Fibroblast of lung (primary cell): ENCODE measurements around the gene MEGF9. TPM values are rescaled to one million over a fixed set of nuclear protein-coding genes. Genes with fewer than 3 reads are reported as not detected.
"Not testable (repeated sequence)": the region's sequence is repeated elsewhere in the genome, so short reads cannot be mapped to it uniquely, and the experiment has no call there.

Experiments used
- DNase-seq, 2 donors: peaks; one replicate each; pipeline versions ENCODE4 v3.0.0 to v3.0.0-alpha.2; 2010; ENCODE audit warnings: low read depth in 2 of 2
- H2AFZ ChIP-seq: 2 replicates; pipeline ENCODE4 v1.5.1; 2012; ENCODE audit warnings: low read length, control low read depth, inconsistent platforms
- H3K27ac ChIP-seq: 2 replicates; pipeline ENCODE4 v1.5.1; 2011; ENCODE audit warnings: low read length, control low read depth; ENCODE audit not compliant: insufficient read depth
- H3K27me3 ChIP-seq: 2 replicates; pipeline ENCODE4 v1.5.1; 2011; ENCODE audit warnings: mild to moderate bottlenecking, low read length; ENCODE audit not compliant: control insufficient read depth, insufficient read depth
- H3K36me3 ChIP-seq: 2 replicates; pipeline ENCODE4 v1.5.1; 2011; ENCODE audit warnings: low read length; ENCODE audit not compliant: control insufficient read depth, insufficient read depth
- H3K4me1 ChIP-seq: 2 replicates; pipeline ENCODE4 v1.5.1; 2011; ENCODE audit warnings: low read length; ENCODE audit not compliant: control insufficient read depth, insufficient read depth; ENCODE audit errors: extremely low read depth
- H3K4me2 ChIP-seq: 2 replicates; pipeline ENCODE4 v1.5.1; 2011; ENCODE audit warnings: low read length, control low read depth; ENCODE audit not compliant: insufficient read depth; ENCODE audit errors: extremely low read depth
- H3K4me3 ChIP-seq, 4 experiments: fragments of 200-600 bp in 1 of 4; sonication (generic) in 1 of 4; replicated peaks in 1 of 4; 2 replicates each; pipeline ENCODE4 v1.5.1; 2011 to 2016; ENCODE audit warnings: low read length in 4 of 4, low read depth in 3 of 4, mild to moderate bottlenecking in 3 of 4, control low read depth in 2 of 4, inconsistent platforms in 1 of 4, mixed read lengths in 1 of 4; ENCODE audit not compliant: insufficient read depth in 1 of 4; ENCODE audit errors: control extremely low read depth in 1 of 4
- H3K79me2 ChIP-seq: 2 replicates; pipeline ENCODE4 v1.5.1; 2012; ENCODE audit warnings: mild to moderate bottlenecking, low read length, inconsistent platforms; ENCODE audit not compliant: control insufficient read depth, insufficient read depth
- H3K9ac ChIP-seq: 2 replicates; pipeline ENCODE4 v1.5.1; 2011; ENCODE audit warnings: mild to moderate bottlenecking, low read length, control low read depth; ENCODE audit not compliant: insufficient read depth
- H3K9me3 ChIP-seq: 2 replicates; pipeline ENCODE4 v1.5.1; 2012; ENCODE audit warnings: low read depth, low read length; ENCODE audit not compliant: control insufficient read depth, insufficient read depth
- H4K20me1 ChIP-seq: 2 replicates; pipeline ENCODE4 v1.5.1; 2011; ENCODE audit warnings: low read length; ENCODE audit not compliant: control insufficient read depth, insufficient read depth; ENCODE audit errors: extremely low read depth
- CTCF ChIP-seq, 2 donors: IDR thresholded peaks in 1 of 2; conservative IDR thresholded peaks in 1 of 2; 1 replicate in 1 of 2; 2 replicates in 1 of 2; pipeline ENCODE4 v1.5.1; 2011 to 2012; ENCODE audit warnings: low read length in 2 of 2, control low read depth in 1 of 2, inconsistent platforms in 1 of 2, low read depth in 1 of 2, mild to moderate bottlenecking in 1 of 2
- EZH2 ChIP-seq: IDR thresholded peaks from 2 replicates; pipeline ENCODE4 v1.5.1; 2012; ENCODE audit warnings: low read length, control low read depth, mild to moderate bottlenecking; ENCODE audit errors: missing control alignments
- polyA plus RNA-seq, 2 donors: library from polyadenylated mRNA; depleted of rRNA in 1 of 2; stranded (reverse) in 1 of 2; unstranded in 1 of 2; fragments of >200 nt; gene quantifications; 2 replicates each; pipeline ENCODE4 v1.2.1, GENCODE V29; 2011 to 2012; ENCODE audit warnings: missing spikeins in 1 of 2
- total RNA-seq: library from RNA; depleted of rRNA; stranded (reverse); fragments of >200 nt; gene quantifications from 2 replicates; pipeline ENCODE4 v1.2.1, GENCODE V29; 2014

Gene MEGF9
- total and polyA plus RNA-seq, 2 donors (not counting 1 experiment from before 2014, with no cell fraction given) = 15.8 to 24.9 TPM

DNA sequence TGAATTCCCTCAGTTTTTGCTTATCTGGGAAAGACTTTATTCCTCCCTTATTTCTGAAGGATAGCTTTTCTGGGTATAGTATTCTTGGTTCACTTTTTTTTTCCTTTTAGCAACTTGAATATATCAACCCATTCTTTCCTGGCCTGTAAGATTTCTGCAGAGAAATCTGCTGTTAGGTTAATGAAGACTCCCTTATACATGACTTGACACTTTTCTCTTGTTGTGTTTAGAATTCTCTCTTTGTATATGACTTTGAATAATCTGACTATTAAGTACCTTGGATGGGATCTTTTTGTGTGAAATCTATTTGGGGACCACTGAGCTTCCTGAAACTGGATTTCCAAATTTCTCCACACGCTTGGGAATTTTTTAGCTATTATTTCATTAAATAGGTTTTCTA lies 79.3 kb downstream of the MEGF9 start:
- TF ChIP-seq CTCF (conservative IDR thresholded peaks at IDR 0.05 in 1 of 2, IDR thresholded peaks at IDR 0.05 in 1 of 2; ENCODE audit: low read depth in 1 of 2, low read length in 2 of 2) = no peak
- TF ChIP-seq EZH2 = no peak
- Histone ChIP-seq H3K79me2 (no peaks in the 10 kb centered on the region), H3K9ac (no peak overlapping the region), H3K4me1 (no peaks in the 10 kb centered on the region), H3K27ac (no peak overlapping the region), H2AFZ (no peak overlapping the region), H3K4me2 (no peak overlapping the region), H4K20me1 (no peaks in the 10 kb centered on the region), H3K36me3 (no peaks in the 10 kb centered on the region), H3K27me3 (no peaks in the 10 kb centered on the region), H3K4me3 (no peak overlapping the region), H3K9me3 (no peaks in the 10 kb centered on the region)
- DNase-seq = no peak

DNA sequence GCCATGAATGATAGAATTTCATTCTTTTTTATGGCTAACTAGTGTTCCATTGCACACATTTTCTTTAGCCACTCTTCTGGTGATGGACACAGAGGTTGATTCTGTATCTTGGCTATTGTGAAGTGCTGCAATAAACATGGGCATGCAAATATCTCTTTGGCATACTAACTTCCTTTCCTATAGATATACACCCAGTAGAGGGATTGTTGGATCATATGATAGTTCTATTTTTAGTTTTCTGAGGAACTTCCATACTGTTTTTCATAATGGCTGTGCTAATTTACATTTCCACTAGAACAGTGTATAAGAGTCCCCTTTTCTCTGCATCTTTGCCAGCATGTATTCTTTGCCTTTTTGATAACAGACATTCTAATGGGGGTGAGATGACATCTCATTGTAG lies 83.9 kb downstream of the MEGF9 start:
- TF ChIP-seq EZH2 (no peak), CTCF (conservative IDR thresholded peaks at IDR 0.05 in 1 of 2, IDR thresholded peaks at IDR 0.05 in 1 of 2; ENCODE audit: low read depth in 1 of 2, low read length in 2 of 2) (no peak)
- H3K27me3 ChIP-seq = no peaks in the 10 kb centered on the region
- no peak overlapping the region for H3K4me3 ChIP-seq
- no peaks in the 10 kb centered on the region for H3K79me2 ChIP-seq
- H3K4me2 ChIP-seq = no peak overlapping the region
- DNase-seq = no peak
- H3K27ac ChIP-seq = no peak overlapping the region
- H3K36me3 ChIP-seq = no peaks in the 10 kb centered on the region
- H3K9me3 ChIP-seq = no peaks in the 10 kb centered on the region
- no peaks in the 10 kb centered on the region for H4K20me1 ChIP-seq
- H2AFZ ChIP-seq = no peak overlapping the region
- H3K4me1 ChIP-seq = no peaks in the 10 kb centered on the region
- no peak overlapping the region for H3K9ac ChIP-seq

GRCh38 chr9:120628925-120629497 lies 85.3 kb downstream of the MEGF9 start:
- H3K79me2 ChIP-seq = not testable (repeated sequence)
- DNase-seq = peak in 1 of 2 donors; percentile 62

More at GRCh38 chr9:120628925-120629497, 85.3 kb downstream of the MEGF9 start:
- not testable (repeated sequence) for H3K9ac ChIP-seq, H3K4me1 ChIP-seq, H4K20me1 ChIP-seq, H3K27ac ChIP-seq, H3K27me3 ChIP-seq, H3K36me3 ChIP-seq, H3K4me3 ChIP-seq, H3K4me2 ChIP-seq, H3K9me3 ChIP-seq, H2AFZ ChIP-seq
